ENCODE data around the gene MKRN1. TPM values are rescaled to one million over a fixed set of nuclear protein-coding genes. Genes with fewer than 3 reads are reported as not detected.

MKRN1 gene
- total and polyA plus RNA-seq, 2 of the 4 experiments (the other 2 are of a cell fraction): 47.2 to 83.0 TPM

- H2BK5ac ChIP-seq (ENCODE audit: low read depth, low read length, poor library complexity, severe bottlenecking): no peak overlapping the region
- no peaks in the 10 kb centered on the region for H3K4me1 ChIP-seq (ENCODE audit: control insufficient read depth, insufficient read depth, low read length)
- no peak overlapping the region for H2AK9ac ChIP-seq (replicated peaks; ENCODE audit: low read depth, low read length, poor library complexity)
- no peaks in the 10 kb centered on the region for H3K9me3 ChIP-seq (ENCODE audit: control insufficient read depth, insufficient read depth, low read length)
- CTCF ChIA-PET: interaction anchor here (0.6 kb wide), 1 partner anchor 109 kb away, joined by 8 read pairs; no protein-coding TSS in a partner anchor
- no peak overlapping the region for H3K4me2 ChIP-seq (ENCODE audit: low read depth, low read length)
- H2AFZ ChIP-seq (replicated peaks; ENCODE audit: low read length, poor library complexity): no peak overlapping the region
- H4K8ac ChIP-seq (ENCODE audit: low read depth in 2 of 2, low read length in 2 of 2): no peak overlapping the region
- no CpG with 5 or more reads among the region's 3 CpGs for WGBS, 2 experiments (ENCODE audit: extremely low coverage in 2 of 2, insufficient read length in 1 of 2)
- no peak overlapping the region for H3K56ac ChIP-seq (ENCODE audit: extremely low read depth, insufficient read depth, low read length)
- in situ Hi-C loops (cut with MboI; ENCODE audit: low sequenced_read_pairs) (no loop called here), dilution Hi-C loops (cut with HindIII; ENCODE audit: low sequenced_read_pairs, unreplicated experiment) (no loop called here), intact Hi-C loops (cut with micrococcal nuclease) (no loop called here)
- TF ChIP-seq MXI1 (IDR thresholded peaks at IDR 0.05; ENCODE audit: borderline replicate concordance, low read depth, low read length) (no peak), BHLHE40 (IDR thresholded peaks at IDR 0.05; ENCODE audit: low read depth, low read length) (no peak), MAZ (IDR thresholded peaks at IDR 0.05; ENCODE audit: borderline replicate concordance, low read depth, low read length) (no peak), RFX5 (IDR thresholded peaks at IDR 0.05; ENCODE audit: low read depth, low read length) (no peak), USF2 (IDR thresholded peaks at IDR 0.05; ENCODE audit: low read depth, low read length) (no peak), CTCF (conservative IDR thresholded peaks at IDR 0.05; ENCODE audit: low read depth, low read length) (no peak), MAFK (IDR thresholded peaks at IDR 0.05; ENCODE audit: low read depth, low read length) (no peak), SMC3 (IDR thresholded peaks at IDR 0.05; ENCODE audit: low read depth, low read length) (no peak), FOS (IDR thresholded peaks at IDR 0.05; ENCODE audit: low read depth, low read length) (no peak), RAD21 (IDR thresholded peaks at IDR 0.05; ENCODE audit: low read length) (no peak), POLR2A (IDR thresholded peaks at IDR 0.05; ENCODE audit: low read depth, low read length) (no peak), RCOR1 (IDR thresholded peaks at IDR 0.05; ENCODE audit: insufficient replicate concordance, low read length) (no peak), ELK1 (IDR thresholded peaks at IDR 0.05; ENCODE audit: borderline replicate concordance, low read depth, low read length) (no peak), NFE2L2 (IDR thresholded peaks at IDR 0.05; ENCODE audit: low read depth, low read length) (no peak), CEBPB (IDR thresholded peaks at IDR 0.05; ENCODE audit: low read depth, low read length) (no peak), CHD1 (IDR thresholded peaks at IDR 0.05; ENCODE audit: low read depth, low read length) (no peak)
- peaks cover 52% of the 10 kb centered on the region for H3K36me3 ChIP-seq (ENCODE audit: control insufficient read depth, insufficient read depth, low read length)
- no peak overlapping the region for H2BK20ac ChIP-seq (ENCODE audit: low read depth, low read length)
- H3K27ac ChIP-seq (ENCODE audit: insufficient read depth, low read length): no peak overlapping the region
- H2AK5ac ChIP-seq (ENCODE audit: low read depth, low read length): no peak overlapping the region
- POLR2A ChIA-PET (ENCODE audit: unreplicated experiment): no interaction called here
- no peak overlapping the region for H2BK15ac ChIP-seq (ENCODE audit: low read depth, low read length)
- H3K4ac ChIP-seq (ENCODE audit: low read depth, low read length): no peak overlapping the region
- H3K79me1 ChIP-seq (ENCODE audit: low read depth in 1 of 2, low read length in 2 of 2): peaks cover 26 to 36% of the 10 kb centered on the region in 2 experiments
- H3K9ac ChIP-seq (ENCODE audit: low read depth, low read length): no peak overlapping the region
- H3K9me1 ChIP-seq (ENCODE audit: insufficient read depth, low read length): peaks cover 3% of the 10 kb centered on the region; the same call in 1 of the 2 replicates
- no peak overlapping the region for H4K91ac ChIP-seq (ENCODE audit: insufficient read depth, low read depth, low read length)
- H2BK120ac ChIP-seq (ENCODE audit: low read depth, low read length): no peak overlapping the region
- no peak overlapping the region for H4K5ac ChIP-seq (ENCODE audit: low read depth, low read length)
- no peak overlapping the region for H3K23ac ChIP-seq (ENCODE audit: low read depth, low read length)
- no peak overlapping the region for H3K4me3 ChIP-seq (ENCODE audit: insufficient read depth, low read depth, low read length)
- ATAC-seq (ENCODE audit: low read depth): no peak
- no peak overlapping the region for H3K14ac ChIP-seq (replicated peaks; ENCODE audit: low read depth, low read length)
- H4K20me1 ChIP-seq (ENCODE audit: insufficient read depth, low read length): no peaks in the 10 kb centered on the region; the same call in 1 of the 2 replicates
- no TSS peak for BruUV-seq (replicated peaks)
- no peak overlapping the region for H3K18ac ChIP-seq (ENCODE audit: low read depth, low read length)
- H3K27me3 ChIP-seq (ENCODE audit: control insufficient read depth, insufficient read depth, low read length): no peaks in the 10 kb centered on the region
- no peak for DNase-seq
Observed at GRCh38 chr7:140458201-140458600, 21.1 kb downstream of the MKRN1 start.

Data from IMR-90 (cell line).